Uterine smooth muscle cell (primary cell): ENCODE results near the gene FANCB. TPM values are rescaled to one million over a fixed set of nuclear protein-coding genes. Genes with fewer than 3 reads are reported as not detected.

Experiments
- total RNA-seq: library from RNA; depleted of rRNA; stranded (reverse); fragments of >200 nt; gene quantifications from 2 replicates; pipeline ENCODE4 v1.2.3, GENCODE V29; 2014

FANCB gene
- 10.1 and 15.2 TPM in 2 replicates for total RNA-seq

GRCh38 chrX:14872851-14873675, at the start of gene FANCB, which contains the start of gene MOSPD2:
Gene FANCB (minus strand): TSS chrX:14873069. CDS start chrX:14865510, 7,559 bp downstream.
Gene MOSPD2 (plus strand): TSS chrX:14873421. CDS start chrX:14873529, 108 bp downstream.

Other genes starting within 250 kb of the FANCB start
- 28.0 and 45.2 TPM in 2 replicates for gene MOSPD2, start 352 bp upstream of the FANCB start, total RNA-seq